ENCODE results near the gene MAPT.

GRCh38 chr17:46059486-46059885, 165.1 kb downstream of the MAPT start:
- TF ChIP-seq CTCF (IDR thresholded peaks at IDR 0.05), result no peak
- TF ChIP-seq EP300 (IDR thresholded peaks at IDR 0.05; ENCODE audit: low read depth), result no peak
- no peak for TF ChIP-seq POLR2A (IDR thresholded peaks at IDR 0.05)
- no peak for TF ChIP-seq POLR2AphosphoS5 (IDR thresholded peaks at IDR 0.05)
